ENCODE data around the gene RDM1.

The RDM1 gene

DNA sequence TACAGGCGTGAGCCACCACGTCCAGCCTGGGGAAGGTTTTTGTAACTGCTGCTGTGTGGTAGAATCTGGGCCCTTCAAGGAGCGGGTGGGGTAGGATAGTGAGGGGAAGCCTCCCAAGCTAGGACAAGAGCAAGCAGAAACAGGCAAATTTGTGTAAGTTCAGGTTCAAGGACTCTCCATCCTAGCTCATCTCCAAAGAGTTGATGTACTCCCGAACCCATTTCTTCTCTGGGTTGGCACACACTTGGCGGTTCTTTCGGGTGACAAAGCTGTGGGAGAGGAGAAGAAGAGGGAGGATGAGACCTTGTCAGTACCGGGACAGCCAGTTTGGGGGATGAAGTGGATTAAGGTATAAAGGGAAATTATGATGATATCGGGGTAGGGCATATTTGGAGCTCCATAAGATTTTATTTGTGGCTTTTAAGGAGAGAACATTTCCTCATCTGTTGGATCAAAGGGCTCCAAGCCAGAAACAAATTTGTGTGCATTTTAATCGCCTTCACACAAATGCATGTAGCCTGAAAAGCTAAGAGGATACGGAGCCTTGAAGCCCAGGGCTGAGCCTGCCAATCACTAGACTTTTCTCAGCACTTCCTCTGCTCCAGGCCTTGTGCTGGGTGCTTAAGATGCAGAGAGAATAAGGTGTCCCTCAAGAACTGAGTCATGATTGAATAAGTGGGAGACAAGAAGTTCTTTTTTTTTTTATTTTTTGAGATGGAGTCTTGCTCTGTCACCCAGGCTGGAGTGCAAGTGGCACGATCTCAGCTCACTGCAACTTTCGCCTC lies 58.2 kb downstream of the RDM1 start:
- no peak for DNase-seq (ENCODE audit: low spot score)

GRCh38 chr17:35870906-35871819 lies 59.4 kb downstream of the RDM1 start:
- DNase-seq (ENCODE audit: low spot score), result no peak

- no peak for DNase-seq (ENCODE audit: low spot score)
Measured at GRCh38 chr17:35868737-35869136, 61.8 kb downstream of the RDM1 start, which contains the start of gene HEATR9. TSS of gene HEATR9 (minus strand) at chr17:35868891. CDS start at chr17:35868742, 149 bp downstream.

Small RNA genes within 50 kb of the gene (small RNA-seq; reads per million reads assigned to genes)
- gene RF00100, result 905 to 19,926 reads per million in 2 experiments

All from SK-N-DZ (cell line).